ENCODE data around the gene GNB1L. TPM values are rescaled to one million over a fixed set of nuclear protein-coding genes. Genes with fewer than 3 reads are reported as not detected.
A peak's percentile ranks its signal among the peaks of the same experiment; 100 is the strongest.

Gene GNB1L
- total and polyA plus RNA-seq, 9 of the 15 experiments (the other 6 are each of a cell fraction or from before 2014, with no cell fraction given), result 0.56 to 50.5 (median 10.2) TPM

- TF ChIP-seq, protein P1, sequence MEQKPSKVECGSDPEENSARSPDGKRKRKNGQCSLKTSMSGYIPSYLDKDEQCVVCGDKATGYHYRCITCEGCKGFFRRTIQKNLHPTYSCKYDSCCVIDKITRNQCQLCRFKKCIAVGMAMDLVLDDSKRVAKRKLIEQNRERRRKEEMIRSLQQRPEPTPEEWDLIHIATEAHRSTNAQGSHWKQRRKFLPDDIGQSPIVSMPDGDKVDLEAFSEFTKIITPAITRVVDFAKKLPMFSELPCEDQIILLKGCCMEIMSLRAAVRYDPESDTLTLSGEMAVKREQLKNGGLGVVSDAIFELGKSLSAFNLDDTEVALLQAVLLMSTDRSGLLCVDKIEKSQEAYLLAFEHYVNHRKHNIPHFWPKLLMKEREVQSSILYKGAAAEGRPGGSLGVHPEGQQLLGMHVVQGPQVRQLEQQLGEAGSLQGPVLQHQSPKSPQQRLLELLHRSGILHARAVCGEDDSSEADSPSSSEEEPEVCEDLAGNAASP (IDR thresholded peaks at IDR 0.05), result no peak
- TF ChIP-seq PURB (CRISPR knock-in tag; IDR thresholded peaks at IDR 0.05; ENCODE audit: low read depth) (no peak), ZNF79 (CRISPR knock-in tag; IDR thresholded peaks at IDR 0.05; ENCODE audit: low read depth) (no peak), FOXM1 (IDR thresholded peaks at IDR 0.05; ENCODE audit: low read depth) (no peak), FOXM1 (CRISPR knock-in tag; IDR thresholded peaks at IDR 0.05; ENCODE audit: low read depth) (no peak), WHSC1 (IDR thresholded peaks at IDR 0.05; ENCODE audit: low read length) (peak; percentile 31), EZH2 (IDR thresholded peaks at IDR 0.05; ENCODE audit: borderline replicate concordance, low read depth, low read length) (no peak), NRF1 (conservative IDR thresholded peaks at IDR 0.05 in 1 of 2, IDR thresholded peaks at IDR 0.05 in 1 of 2) (no peak), HNRNPLL (IDR thresholded peaks at IDR 0.05; ENCODE audit: low read depth, low read length, poor library complexity, severe bottlenecking) (peak; percentile 20)
- TF ChIP-seq, protein P2, sequence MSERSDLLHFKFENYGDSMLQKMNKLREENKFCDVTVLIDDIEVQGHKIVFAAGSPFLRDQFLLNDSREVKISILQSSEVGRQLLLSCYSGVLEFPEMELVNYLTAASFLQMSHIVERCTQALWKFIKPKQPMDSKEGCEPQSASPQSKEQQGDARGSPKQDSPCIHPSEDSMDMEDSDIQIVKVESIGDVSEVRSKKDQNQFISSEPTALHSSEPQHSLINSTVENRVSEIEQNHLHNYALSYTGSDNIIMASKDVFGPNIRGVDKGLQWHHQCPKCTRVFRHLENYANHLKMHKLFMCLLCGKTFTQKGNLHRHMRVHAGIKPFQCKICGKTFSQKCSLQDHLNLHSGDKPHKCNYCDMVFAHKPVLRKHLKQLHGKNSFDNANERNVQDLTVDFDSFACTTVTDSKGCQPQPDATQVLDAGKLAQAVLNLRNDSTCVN (CRISPR knock-in tag; IDR thresholded peaks at IDR 0.05), result 0 out of 2 replicates have a peak, but pooled peaks have one; percentile 49
Measured at GRCh38 chr22:19853058-19853878, 1.4 kb downstream of the GNB1L start (continued).
